Measurements from ENCODE around the gene TFF3.

Gene TFF3

GRCh38 chr21:42347601-42348327 lies 32.6 kb upstream of the TFF3 start:
- no peak for DNase-seq (ENCODE audit: low spot score)
- in situ Hi-C loops (cut with MboI; ENCODE audit: low sequenced_read_pairs, unreplicated experiment) = no loop called here

GRCh38 chr21:42346866-42347600 lies 31.8 kb upstream of the TFF3 start:
- TF ChIP-seq, protein P1, sequence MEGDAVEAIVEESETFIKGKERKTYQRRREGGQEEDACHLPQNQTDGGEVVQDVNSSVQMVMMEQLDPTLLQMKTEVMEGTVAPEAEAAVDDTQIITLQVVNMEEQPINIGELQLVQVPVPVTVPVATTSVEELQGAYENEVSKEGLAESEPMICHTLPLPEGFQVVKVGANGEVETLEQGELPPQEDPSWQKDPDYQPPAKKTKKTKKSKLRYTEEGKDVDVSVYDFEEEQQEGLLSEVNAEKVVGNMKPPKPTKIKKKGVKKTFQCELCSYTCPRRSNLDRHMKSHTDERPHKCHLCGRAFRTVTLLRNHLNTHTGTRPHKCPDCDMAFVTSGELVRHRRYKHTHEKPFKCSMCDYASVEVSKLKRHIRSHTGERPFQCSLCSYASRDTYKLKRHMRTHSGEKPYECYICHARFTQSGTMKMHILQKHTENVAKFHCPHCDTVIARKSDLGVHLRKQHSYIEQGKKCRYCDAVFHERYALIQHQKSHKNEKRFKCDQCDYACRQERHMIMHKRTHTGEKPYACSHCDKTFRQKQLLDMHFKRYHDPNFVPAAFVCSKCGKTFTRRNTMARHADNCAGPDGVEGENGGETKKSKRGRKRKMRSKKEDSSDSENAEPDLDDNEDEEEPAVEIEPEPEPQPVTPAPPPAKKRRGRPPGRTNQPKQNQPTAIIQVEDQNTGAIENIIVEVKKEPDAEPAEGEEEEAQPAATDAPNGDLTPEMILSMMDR (IDR thresholded peaks at IDR 0.05; ENCODE audit: borderline replicate concordance, control extremely low read depth, extremely low read depth, insufficient read depth, missing control alignments) = no peak
- no peak for DNase-seq (ENCODE audit: low spot score)
- in situ Hi-C loops (cut with MboI; ENCODE audit: low sequenced_read_pairs, unreplicated experiment) = no loop called here

More at GRCh38 chr21:42347601-42348327, 32.6 kb upstream of the TFF3 start:
- TF ChIP-seq, protein P1 (IDR thresholded peaks at IDR 0.05; ENCODE audit: borderline replicate concordance, control extremely low read depth, extremely low read depth, insufficient read depth, missing control alignments) = no peak

- TF ChIP-seq, protein P1 (IDR thresholded peaks at IDR 0.05; ENCODE audit: borderline replicate concordance, control extremely low read depth, extremely low read depth, insufficient read depth, missing control alignments) = no peak
- DNase-seq (ENCODE audit: low spot score) = no peak
- in situ Hi-C loops (cut with MboI; ENCODE audit: low sequenced_read_pairs, unreplicated experiment) = no loop called here
These were observed 31.2 kb upstream of the TFF3 start for GRCh38 chr21:42346441-42346840.

GRCh38 chr21:42344631-42345030 lies 29.4 kb upstream of the TFF3 start:
- no peak for DNase-seq (ENCODE audit: low spot score)
- TF ChIP-seq, protein P1 (IDR thresholded peaks at IDR 0.05; ENCODE audit: borderline replicate concordance, control extremely low read depth, extremely low read depth, insufficient read depth, missing control alignments) = no peak
- in situ Hi-C loops (cut with MboI; ENCODE audit: low sequenced_read_pairs, unreplicated experiment) = no loop called here

- in situ Hi-C loops (cut with MboI; ENCODE audit: low sequenced_read_pairs, unreplicated experiment) = no loop called here
- TF ChIP-seq, protein P1 (IDR thresholded peaks at IDR 0.05; ENCODE audit: borderline replicate concordance, control extremely low read depth, extremely low read depth, insufficient read depth, missing control alignments) = no peak
- DNase-seq (ENCODE audit: low spot score) = no peak
These were observed 28.8 kb upstream of the TFF3 start for GRCh38 chr21:42343963-42344510.

GRCh38 chr21:42343556-42343955 lies 28.3 kb upstream of the TFF3 start:
- TF ChIP-seq, protein P1 (IDR thresholded peaks at IDR 0.05; ENCODE audit: borderline replicate concordance, control extremely low read depth, extremely low read depth, insufficient read depth, missing control alignments) = no peak
- in situ Hi-C loops (cut with MboI; ENCODE audit: low sequenced_read_pairs, unreplicated experiment) = no loop called here
- no peak for DNase-seq (ENCODE audit: low spot score)

Data from GM13976 (cell line).